HFFc6 (cell line): ENCODE data around the gene WDR33. TPM values are rescaled to one million over a fixed set of nuclear protein-coding genes. Genes with fewer than 3 reads are reported as not detected.
"Not testable (repeated sequence)": the region's sequence is repeated elsewhere in the genome, so short reads cannot be mapped to it uniquely, and the experiment has no call there.

ENCODE experiments used
- DNase-seq: peaks from one replicate; pipeline ENCODE4 v3.0.0-alpha.2; 2018
- H3K27ac Mint-ChIP-seq: 2 replicates; pipeline ENCODE4 v1.8.0; 2020; ENCODE audit warnings: mild to moderate bottlenecking, mixed read lengths
- H3K27me3 Mint-ChIP-seq: 2 replicates; pipeline ENCODE4 v1.8.0; 2021; ENCODE audit warnings: mild to moderate bottlenecking, moderate library complexity, mixed read lengths; ENCODE audit not compliant: insufficient read depth
- H3K36me3 Mint-ChIP-seq: 2 replicates; pipeline ENCODE4 v1.8.0; 2021; ENCODE audit warnings: low read depth, mixed read lengths
- H3K4me1 Mint-ChIP-seq: 2 replicates; pipeline ENCODE4 v1.8.0; 2020; ENCODE audit warnings: low read depth, mixed read lengths
- H3K4me3 Mint-ChIP-seq: 2 replicates; pipeline ENCODE4 v1.8.0; 2020; ENCODE audit warnings: mild to moderate bottlenecking, moderate library complexity, mixed read lengths
- H3K9me3 Mint-ChIP-seq: 2 replicates; pipeline ENCODE4 v1.8.0; 2020; ENCODE audit warnings: mild to moderate bottlenecking, mixed read lengths
- CTCF ChIP-seq: fragments of 200-600 bp; sonication (generic); IDR thresholded peaks from 2 replicates; pipeline ENCODE4 v1.5.0; 2021; ENCODE audit warnings: antibody characterized with exemption, mild to moderate bottlenecking
- total RNA-seq, 6 experiments: library from RNA; stranded (reverse); fragmentation: NEBNext Ultra II Directional; extraction: Animal tissue kit (Norgen Biotek cat#: 25700); gene quantifications; 2 replicates in 1 of 6; 3 replicates in 5 of 6; pipeline ENCODE4 v1.2.3, GENCODE V29; 2021

Gene WDR33
- total RNA-seq, 6 experiments from 2014 or later = 36.3 to 40.1 (median 39.4) TPM

GRCh38 chr2:127840893-127841292 is 29.9 kb upstream of the WDR33 start:
- TF ChIP-seq CTCF = no peak
- no peak overlapping the region for H3K4me3 Mint-ChIP-seq
- no peaks in the 10 kb centered on the region for H3K4me1 Mint-ChIP-seq
- peaks cover 5% of the 10 kb centered on the region for H3K36me3 Mint-ChIP-seq
- peaks cover 4% of the 10 kb centered on the region; the same call in 1 of the 2 replicates for H3K27me3 Mint-ChIP-seq
- no peaks in the 10 kb centered on the region for H3K9me3 Mint-ChIP-seq
- DNase-seq = no peak
- no peak overlapping the region for H3K27ac Mint-ChIP-seq

GRCh38 chr2:127834951-127835350 is 24.0 kb upstream of the WDR33 start:
- no peak for DNase-seq
- TF ChIP-seq CTCF = no peak
- H3K27ac Mint-ChIP-seq = no peak overlapping the region
- no peaks in the 10 kb centered on the region for H3K9me3 Mint-ChIP-seq
- H3K36me3 Mint-ChIP-seq = no peaks in the 10 kb centered on the region
- H3K27me3 Mint-ChIP-seq = peaks cover 10% of the 10 kb centered on the region
- no peaks in the 10 kb centered on the region for H3K4me1 Mint-ChIP-seq
- no peak overlapping the region for H3K4me3 Mint-ChIP-seq

- no peak for DNase-seq
- peaks cover 24% of the 10 kb centered on the region for H3K9me3 Mint-ChIP-seq
- H3K27ac Mint-ChIP-seq = no peak overlapping the region
- H3K4me1 Mint-ChIP-seq = no peaks in the 10 kb centered on the region
- H3K27me3 Mint-ChIP-seq = peaks cover 10% of the 10 kb centered on the region
- H3K4me3 Mint-ChIP-seq = no peak overlapping the region
- no peak for TF ChIP-seq CTCF
- peaks cover 20% of the 10 kb centered on the region for H3K36me3 Mint-ChIP-seq
Observed at GRCh38 chr2:127829845-127830246, 18.9 kb upstream of the WDR33 start.

- not testable (repeated sequence) for H3K4me3 Mint-ChIP-seq, H3K4me1 Mint-ChIP-seq, H3K27ac Mint-ChIP-seq, DNase-seq, H3K27me3 Mint-ChIP-seq
- Mint-ChIP-seq H3K36me3 (peaks cover 20% of the 10 kb centered on the region), H3K9me3 (peaks cover 24% of the 10 kb centered on the region)
Observed at GRCh38 chr2:127826708-127827107, 15.7 kb upstream of the WDR33 start.

- no peak for TF ChIP-seq CTCF
- Mint-ChIP-seq H3K4me1 (no peaks in the 10 kb centered on the region), H3K36me3 (peaks cover 20% of the 10 kb centered on the region), H3K27ac (no peak overlapping the region), H3K4me3 (no peak overlapping the region), H3K9me3 (peaks cover 29% of the 10 kb centered on the region), H3K27me3 (peaks cover 6% of the 10 kb centered on the region)
- DNase-seq = no peak
Observed at GRCh38 chr2:127826047-127826446, 15.1 kb upstream of the WDR33 start.

- peaks cover 26% of the 10 kb centered on the region for H3K27me3 Mint-ChIP-seq
- TF ChIP-seq CTCF = no peak
- H3K27ac Mint-ChIP-seq = no peak overlapping the region
- H3K4me1 Mint-ChIP-seq = no peaks in the 10 kb centered on the region
- no peak overlapping the region for H3K4me3 Mint-ChIP-seq
- H3K36me3 Mint-ChIP-seq = peaks cover 20% of the 10 kb centered on the region
- no peak for DNase-seq
- H3K9me3 Mint-ChIP-seq = peaks cover 24% of the 10 kb centered on the region
Observed at GRCh38 chr2:127820080-127820668, 9.2 kb upstream of the WDR33 start.
